Breast epithelium (tissue), 4 donors: ENCODE data around the gene FNDC3B. TPM values are rescaled to one million over a fixed set of nuclear protein-coding genes. Genes with fewer than 3 reads are reported as not detected.

ENCODE experiments used
- DNase-seq, 2 donors: peaks; one replicate each; pipeline ENCODE4 v3.0.0-alpha.2; 2019; ENCODE audit warnings: low spot score in 2 of 2
- H3K27ac ChIP-seq, 2 donors: fragments of 200-600 bp; sonication (generic) in 1 of 2; one replicate each; pipeline ENCODE4 v1.5.1; 2016 to 2019; ENCODE audit warnings: mild to moderate bottlenecking in 1 of 2
- H3K27me3 ChIP-seq, 2 donors: fragments of 200-600 bp; sonication (generic) in 1 of 2; one replicate each; pipeline versions ENCODE4 v1.5.1 to v1.6.0; 2017 to 2019; ENCODE audit warnings: control low read depth in 1 of 2, mild to moderate bottlenecking in 1 of 2
- H3K36me3 ChIP-seq: fragments of 200-600 bp; one replicate; pipeline ENCODE4 v1.5.1; 2019
- H3K4me1 ChIP-seq, 2 donors: fragments of 200-600 bp; sonication (generic); one replicate each; pipeline ENCODE4 v1.5.1; 2016 to 2019; ENCODE audit warnings: control low read depth in 1 of 2
- H3K4me3 ChIP-seq, 3 donors: fragments of 200-600 bp; sonication (generic); 1 replicate in 2 of 3; 2 replicates in 1 of 3; pipeline ENCODE4 v1.5.1; 2016 to 2019; ENCODE audit warnings: mild to moderate bottlenecking in 3 of 3, moderate library complexity in 2 of 3
- H3K9me3 ChIP-seq, 2 donors: fragments of 200-600 bp; sonication (generic) in 1 of 2; one replicate each; pipeline ENCODE4 v1.5.1; 2016 to 2019; ENCODE audit warnings: control low read depth in 1 of 2
- CTCF ChIP-seq, 3 donors: fragments of 450-650 bp; IDR thresholded peaks; one replicate each; pipeline ENCODE4 v1.5.1; 2016 to 2017; ENCODE audit warnings: antibody characterized with exemption in 3 of 3, mild to moderate bottlenecking in 3 of 3, moderate library complexity in 3 of 3
- POLR2A ChIP-seq: fragments of 450-650 bp; IDR thresholded peaks from one replicate; pipeline ENCODE4 v1.6.1; 2016; ENCODE audit warnings: antibody characterized with exemption, mild to moderate bottlenecking, moderate library complexity
- POLR2AphosphoS5 ChIP-seq, 3 donors: sonication (generic); formaldehyde crosslinking; IDR thresholded peaks; one replicate each; pipeline ENCODE4 v1.6.1; 2017; ENCODE audit warnings: antibody characterized with exemption in 3 of 3
- intact Hi-C: fragments of 100-400 bp; cut with DNase I; formaldehyde crosslinking; loops from one replicate; pipeline ENCODE4 v1.15.1; 2023; ENCODE audit warnings: low total_unique reads
- total RNA-seq, 3 donors: library from RNA; depleted of rRNA; stranded (reverse); fragments of >200 nt; gene quantifications; one replicate each; pipeline ENCODE4 v1.1.0, GENCODE V29; 2016

FNDC3B gene
- total RNA-seq, 3 donors from 2014 or later: 131 to 172 (median 149) TPM

GRCh38 chr3:172375206-172375850 lies 335.9 kb downstream of the FNDC3B start:
- no peak overlapping the region for H3K4me3 ChIP-seq
- no peaks in the 10 kb centered on the region for H3K27me3 ChIP-seq
- H3K4me1 ChIP-seq: no peaks in the 10 kb centered on the region
- intact Hi-C loops: no loop called here
- H3K9me3 ChIP-seq: peaks cover 0 to 8% of the 10 kb centered on the region in 2 donors
- TF ChIP-seq CTCF (IDR thresholded peaks at IDR 0.05) (no peak), POLR2AphosphoS5 (IDR thresholded peaks at IDR 0.05) (no peak), POLR2A (no peak)
- H3K36me3 ChIP-seq: peaks cover 11% of the 10 kb centered on the region
- no peak for DNase-seq
- no peak overlapping the region for H3K27ac ChIP-seq

- no peaks in the 10 kb centered on the region for H3K4me1 ChIP-seq
- intact Hi-C loops: no loop called here
- peaks cover 15% of the 10 kb centered on the region for H3K36me3 ChIP-seq
- DNase-seq: no peak
- no peaks in the 10 kb centered on the region for H3K27me3 ChIP-seq
- peaks cover 0 to 8% of the 10 kb centered on the region in 2 donors for H3K9me3 ChIP-seq
- no peak overlapping the region for H3K4me3 ChIP-seq
- TF ChIP-seq CTCF (IDR thresholded peaks at IDR 0.05): no peak
- TF ChIP-seq POLR2A: no peak
- TF ChIP-seq POLR2AphosphoS5 (IDR thresholded peaks at IDR 0.05): no peak
- no peak overlapping the region for H3K27ac ChIP-seq
These were observed 337.0 kb downstream of the FNDC3B start for GRCh38 chr3:172376402-172376801.

- Histone ChIP-seq H3K27me3 (no peaks in the 10 kb centered on the region), H3K4me3 (no peak overlapping the region), H3K27ac (no peak overlapping the region), H3K9me3 (peaks cover 0 to 8% of the 10 kb centered on the region in 2 donors), H3K4me1 (no peaks in the 10 kb centered on the region), H3K36me3 (peaks cover 15% of the 10 kb centered on the region)
- DNase-seq: no peak
- intact Hi-C loops: no loop called here
- no peak for TF ChIP-seq POLR2AphosphoS5 (IDR thresholded peaks at IDR 0.05)
- no peak for TF ChIP-seq POLR2A
- TF ChIP-seq CTCF (IDR thresholded peaks at IDR 0.05): no peak
These were observed 337.5 kb downstream of the FNDC3B start for GRCh38 chr3:172376881-172377280.

DNA sequence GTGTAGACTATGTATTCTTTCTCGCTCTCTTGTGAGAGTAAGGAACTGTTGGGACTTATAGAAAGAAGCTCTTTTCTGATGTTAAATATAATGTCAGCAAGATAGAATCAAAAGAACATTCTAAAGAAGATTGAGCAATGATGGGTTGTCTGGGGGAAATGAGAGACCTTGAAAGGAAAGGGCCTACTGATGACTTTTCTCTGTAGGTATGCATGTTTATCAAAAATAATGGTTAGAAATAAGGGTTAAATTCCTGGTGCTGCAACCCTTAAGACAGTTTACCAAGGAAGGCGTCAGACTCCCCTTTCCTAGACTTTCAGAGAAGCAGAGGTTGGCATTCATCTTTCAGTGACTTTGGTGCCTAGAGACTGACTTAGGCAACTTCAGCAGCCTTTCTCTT lies 339.1 kb downstream of the FNDC3B start:
- Histone ChIP-seq H3K9me3 (peaks cover 0 to 8% of the 10 kb centered on the region in 2 donors), H3K27ac (no peak overlapping the region), H3K4me3 (no peak overlapping the region), H3K4me1 (no peaks in the 10 kb centered on the region), H3K27me3 (no peaks in the 10 kb centered on the region), H3K36me3 (peaks cover 15% of the 10 kb centered on the region)
- TF ChIP-seq CTCF (IDR thresholded peaks at IDR 0.05) (no peak), POLR2A (no peak), POLR2AphosphoS5 (IDR thresholded peaks at IDR 0.05) (no peak)
- DNase-seq: no peak
- intact Hi-C loops: no loop called here

- intact Hi-C loops: no loop called here
- no peak overlapping the region for H3K27ac ChIP-seq
- TF ChIP-seq POLR2A: no peak
- TF ChIP-seq CTCF (IDR thresholded peaks at IDR 0.05): no peak
- no peak for TF ChIP-seq POLR2AphosphoS5 (IDR thresholded peaks at IDR 0.05)
- H3K9me3 ChIP-seq: peaks cover 0 to 8% of the 10 kb centered on the region in 2 donors
- H3K4me3 ChIP-seq: no peak overlapping the region
- no peaks in the 10 kb centered on the region for H3K27me3 ChIP-seq
- H3K4me1 ChIP-seq: no peaks in the 10 kb centered on the region
- peaks cover 15% of the 10 kb centered on the region for H3K36me3 ChIP-seq
- DNase-seq: no peak
These were observed 340.0 kb downstream of the FNDC3B start for GRCh38 chr3:172379372-172379771.
